Measurements from ENCODE around the gene KDM1B. TPM values are rescaled to one million over a fixed set of nuclear protein-coding genes. Genes with fewer than 3 reads are reported as not detected.
A peak's percentile ranks its signal among the peaks of the same experiment; 100 is the strongest.

Gene KDM1B
- total RNA-seq, 2 donors from 2014 or later: 11.0 to 31.8 TPM

- no peaks in the 10 kb centered on the region for H3K9me3 ChIP-seq
- WGBS: 98% methylated on average over 14 of the region's 14 CpGs
- no peak overlapping the region for H3K4me3 ChIP-seq
- no peaks in the 10 kb centered on the region for H3K27me3 ChIP-seq (replicated peaks; ENCODE audit: insufficient read depth)
- no peak overlapping the region for H3K27ac ChIP-seq
- intact Hi-C loops (cut with DNase I): no loop called here
- no peak for DNase-seq (ENCODE audit: low spot score)
- no peaks in the 10 kb centered on the region for H3K36me3 ChIP-seq
- no peak for TF ChIP-seq CTCF (IDR thresholded peaks at IDR 0.05)
- no peaks in the 10 kb centered on the region for H3K4me1 ChIP-seq (replicated peaks)
Observed at GRCh38 chr6:18265787-18266522, 110.7 kb downstream of the KDM1B start.

- DNase-seq (ENCODE audit: low spot score): no peak
- H3K9me3 ChIP-seq: no peaks in the 10 kb centered on the region
Observed at GRCh38 chr6:18266523-18266912, 111.3 kb downstream of the KDM1B start.

DNA sequence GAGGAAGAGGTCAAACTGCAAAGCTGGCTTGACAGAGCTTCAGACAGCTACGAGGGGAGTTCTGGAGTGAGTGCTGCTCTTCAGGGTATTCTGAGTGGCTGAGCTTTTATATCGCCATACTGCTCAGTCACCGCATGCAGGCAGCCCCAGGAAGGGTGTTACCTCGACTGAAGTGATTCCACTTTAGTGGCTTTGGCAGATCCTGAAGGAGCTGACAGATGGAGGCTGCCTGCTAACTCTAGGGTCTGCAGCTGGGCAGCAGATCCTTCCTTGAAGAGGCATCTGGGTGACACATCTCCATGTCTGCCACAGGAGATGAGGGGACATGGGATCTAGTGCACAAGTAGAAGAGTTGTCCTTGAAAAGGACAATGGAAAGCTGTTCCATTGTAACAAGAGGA lies 112.8 kb downstream of the KDM1B start:
- no peak for DNase-seq (ENCODE audit: low spot score)
- Histone ChIP-seq H3K27ac (no peak overlapping the region), H3K4me3 (no peak overlapping the region), H3K27me3 (replicated peaks; ENCODE audit: insufficient read depth) (no peaks in the 10 kb centered on the region), H3K9me3 (no peaks in the 10 kb centered on the region), H3K4me1 (replicated peaks) (no peaks in the 10 kb centered on the region), H3K36me3 (no peaks in the 10 kb centered on the region)
- TF ChIP-seq POLR2AphosphoS5 (IDR thresholded peaks at IDR 0.05) (no peak), CTCF (IDR thresholded peaks at IDR 0.05) (no peak), POLR2A (IDR thresholded peaks at IDR 0.05) (no peak)
- intact Hi-C loops (cut with DNase I): no loop called here
- WGBS: 88% methylated on average over 4 of the region's 4 CpGs

More at GRCh38 chr6:18266523-18266912, 111.3 kb downstream of the KDM1B start:
- TF ChIP-seq POLR2A (IDR thresholded peaks at IDR 0.05) (no peak), CTCF (IDR thresholded peaks at IDR 0.05) (no peak), POLR2AphosphoS5 (IDR thresholded peaks at IDR 0.05) (no peak)
- WGBS: 87% methylated on average over 11 of the region's 11 CpGs
- H3K27ac ChIP-seq: no peak overlapping the region
- H3K4me3 ChIP-seq: no peak overlapping the region
- H3K4me1 ChIP-seq (replicated peaks): no peaks in the 10 kb centered on the region
- no peaks in the 10 kb centered on the region for H3K27me3 ChIP-seq (replicated peaks; ENCODE audit: insufficient read depth)
- H3K36me3 ChIP-seq: no peaks in the 10 kb centered on the region
- intact Hi-C loops (cut with DNase I): no loop called here

- no peak overlapping the region for H3K27ac ChIP-seq
- H3K4me1 ChIP-seq (replicated peaks): no peaks in the 10 kb centered on the region
- WGBS: 9% methylated on average over 3 of the region's 3 CpGs
- no peak overlapping the region for H3K4me3 ChIP-seq
- no peak for DNase-seq (ENCODE audit: low spot score)
- H3K27me3 ChIP-seq (replicated peaks; ENCODE audit: insufficient read depth): no peaks in the 10 kb centered on the region
- no peaks in the 10 kb centered on the region for H3K36me3 ChIP-seq
- no peaks in the 10 kb centered on the region for H3K9me3 ChIP-seq
- TF ChIP-seq POLR2A (IDR thresholded peaks at IDR 0.05) (no peak), CTCF (IDR thresholded peaks at IDR 0.05) (no peak), POLR2AphosphoS5 (IDR thresholded peaks at IDR 0.05) (peak; percentile 45)
- intact Hi-C loops (cut with DNase I): no loop called here
Observed at GRCh38 chr6:18269253-18269652, 114.0 kb downstream of the KDM1B start.

- Histone ChIP-seq H3K36me3 (no peaks in the 10 kb centered on the region), H3K27me3 (replicated peaks; ENCODE audit: insufficient read depth) (no peaks in the 10 kb centered on the region), H3K4me1 (replicated peaks) (no peaks in the 10 kb centered on the region), H3K4me3 (no peak overlapping the region), H3K9me3 (no peaks in the 10 kb centered on the region), H3K27ac (no peak overlapping the region)
- intact Hi-C loops (cut with DNase I): no loop called here
- no peak for TF ChIP-seq CTCF (IDR thresholded peaks at IDR 0.05)
- TF ChIP-seq POLR2A (IDR thresholded peaks at IDR 0.05): no peak
- no peak for TF ChIP-seq POLR2AphosphoS5 (IDR thresholded peaks at IDR 0.05)
- DNase-seq (ENCODE audit: low spot score): no peak
- 41% methylated on average over 10 of the region's 10 CpGs for WGBS
Observed at GRCh38 chr6:18269717-18270116, 114.5 kb downstream of the KDM1B start.

All from prostate gland (tissue), 2 donors.